Cardiac muscle cell (in vitro differentiated cells and primary cell): ENCODE data around the gene RGMA. TPM values are rescaled to one million over a fixed set of nuclear protein-coding genes. Genes with fewer than 3 reads are reported as not detected.

Experiments used
- DNase-seq, 2 donors: peaks; one replicate each; pipeline versions ENCODE4 v3.0.0 to v3.0.0-alpha.2; 2010 to 2017; ENCODE audit warnings: low read depth in 1 of 2, low spot score in 1 of 2
- H3K27ac ChIP-seq: fragments of 200-600 bp; sonication (generic); 2 replicates; pipeline ENCODE4 v1.5.1; 2016
- H3K27me3 ChIP-seq: fragments of 200-600 bp; sonication (generic); 2 replicates; pipeline ENCODE4 v1.6.0; 2016; ENCODE audit warnings: control low read depth
- H3K36me3 ChIP-seq: fragments of 200-600 bp; sonication (generic); 2 replicates; pipeline ENCODE4 v1.5.1; 2016; ENCODE audit warnings: control low read depth
- H3K4me1 ChIP-seq: fragments of 200-600 bp; sonication (generic); 2 replicates; pipeline ENCODE4 v1.8.1; 2017; ENCODE audit warnings: low read depth, mild to moderate bottlenecking, mixed run types
- H3K4me3 ChIP-seq: fragments of 200-600 bp; sonication (generic); 2 replicates; pipeline ENCODE4 v1.5.1; 2016; ENCODE audit warnings: mild to moderate bottlenecking
- H3K9me3 ChIP-seq: fragments of 200-600 bp; sonication (generic); 2 replicates; pipeline ENCODE4 v1.5.1; 2017; ENCODE audit warnings: low read depth, mild to moderate bottlenecking, control low read depth
- polyA plus RNA-seq: library from polyadenylated mRNA; unstranded; fragments of >200 nt; fragmentation: Nextera tagmentation; extraction: Ambion mirVana; gene quantifications from 2 replicates; pipeline ENCODE4 v1.2.1, GENCODE V29; 2016
- total RNA-seq: library from RNA; depleted of rRNA; stranded (reverse); fragments of >200 nt; gene quantifications from 2 replicates; pipeline ENCODE4 v1.2.3, GENCODE V29; 2016
- TF ChIP-seq, protein P1 (sequence below): IDR thresholded peaks from 2 replicates; pipeline ENCODE4 v1.5.1; 2012; ENCODE audit warnings: low read depth, mild to moderate bottlenecking, low read length

The RGMA gene
- total and polyA plus RNA-seq, 2 experiments from 2014 or later, result 1.0 to 4.8 TPM

DNA sequence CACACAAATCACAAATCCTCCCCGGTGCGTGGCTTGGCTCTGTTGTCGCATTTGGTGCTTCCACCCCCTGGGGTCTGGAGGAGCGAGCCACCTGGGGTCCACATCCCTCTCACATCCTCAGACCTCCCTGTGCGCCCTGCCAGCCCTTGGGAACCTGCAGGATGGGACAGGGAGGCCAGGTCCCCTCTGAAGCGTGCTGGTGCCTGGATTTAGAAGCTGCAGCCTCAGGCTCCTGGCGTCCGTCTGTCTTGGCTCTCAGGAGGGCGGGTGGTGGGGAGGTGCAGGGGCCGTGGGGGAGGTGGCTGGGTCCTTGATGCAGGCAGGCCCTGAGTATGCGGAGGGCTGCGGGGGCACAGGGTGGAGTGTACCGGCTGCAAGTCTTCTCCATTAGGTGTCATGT lies 38.4 kb downstream of the RGMA start:
- H3K4me1 ChIP-seq, result no peaks in the 10 kb centered on the region
- H3K27ac ChIP-seq, result no peak overlapping the region
- DNase-seq, result no peak
- H3K27me3 ChIP-seq, result no peaks in the 10 kb centered on the region
- no peaks in the 10 kb centered on the region for H3K9me3 ChIP-seq
- no peaks in the 10 kb centered on the region for H3K36me3 ChIP-seq
- TF ChIP-seq, protein P1, sequence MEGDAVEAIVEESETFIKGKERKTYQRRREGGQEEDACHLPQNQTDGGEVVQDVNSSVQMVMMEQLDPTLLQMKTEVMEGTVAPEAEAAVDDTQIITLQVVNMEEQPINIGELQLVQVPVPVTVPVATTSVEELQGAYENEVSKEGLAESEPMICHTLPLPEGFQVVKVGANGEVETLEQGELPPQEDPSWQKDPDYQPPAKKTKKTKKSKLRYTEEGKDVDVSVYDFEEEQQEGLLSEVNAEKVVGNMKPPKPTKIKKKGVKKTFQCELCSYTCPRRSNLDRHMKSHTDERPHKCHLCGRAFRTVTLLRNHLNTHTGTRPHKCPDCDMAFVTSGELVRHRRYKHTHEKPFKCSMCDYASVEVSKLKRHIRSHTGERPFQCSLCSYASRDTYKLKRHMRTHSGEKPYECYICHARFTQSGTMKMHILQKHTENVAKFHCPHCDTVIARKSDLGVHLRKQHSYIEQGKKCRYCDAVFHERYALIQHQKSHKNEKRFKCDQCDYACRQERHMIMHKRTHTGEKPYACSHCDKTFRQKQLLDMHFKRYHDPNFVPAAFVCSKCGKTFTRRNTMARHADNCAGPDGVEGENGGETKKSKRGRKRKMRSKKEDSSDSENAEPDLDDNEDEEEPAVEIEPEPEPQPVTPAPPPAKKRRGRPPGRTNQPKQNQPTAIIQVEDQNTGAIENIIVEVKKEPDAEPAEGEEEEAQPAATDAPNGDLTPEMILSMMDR, result no peak
- H3K4me3 ChIP-seq, result no peak overlapping the region

DNA sequence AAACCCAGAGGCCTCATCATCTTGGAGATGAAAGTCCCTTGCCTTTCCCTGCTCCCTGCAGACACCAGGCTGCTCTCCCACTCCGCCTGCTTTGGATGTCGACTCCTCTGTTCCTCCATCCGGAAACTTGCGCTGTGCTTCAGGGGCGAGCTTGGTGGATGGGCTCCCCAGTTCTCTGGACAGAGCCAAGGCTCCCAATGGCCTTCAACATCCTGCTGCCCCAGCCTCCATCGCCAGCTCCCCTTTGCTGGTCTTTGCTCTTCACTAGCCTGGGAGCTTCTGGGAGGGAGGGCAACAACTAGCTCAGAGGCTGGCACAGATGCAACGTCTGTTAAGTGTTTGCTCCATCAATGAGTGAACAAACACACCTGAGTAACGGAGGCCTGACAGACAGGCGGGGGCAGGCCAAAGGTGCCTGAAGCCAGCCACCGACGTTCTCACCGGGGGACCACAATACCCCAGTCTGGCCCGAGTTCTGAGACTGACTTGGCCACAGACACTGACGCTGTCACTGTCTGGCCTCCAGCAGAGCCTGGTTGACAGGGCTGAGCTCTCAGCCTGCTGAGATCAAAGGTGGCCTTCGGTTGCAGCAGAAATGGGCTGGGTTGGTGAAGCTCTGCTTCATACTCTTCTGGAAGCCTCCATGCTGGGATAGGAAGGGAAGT lies 39.0 kb downstream of the RGMA start:
- Histone ChIP-seq H3K4me3 (no peak overlapping the region), H3K4me1 (no peaks in the 10 kb centered on the region), H3K9me3 (no peaks in the 10 kb centered on the region), H3K27ac (no peak overlapping the region), H3K27me3 (no peaks in the 10 kb centered on the region), H3K36me3 (no peaks in the 10 kb centered on the region)
- TF ChIP-seq, protein P1, result no peak
- no peak for DNase-seq

DNA sequence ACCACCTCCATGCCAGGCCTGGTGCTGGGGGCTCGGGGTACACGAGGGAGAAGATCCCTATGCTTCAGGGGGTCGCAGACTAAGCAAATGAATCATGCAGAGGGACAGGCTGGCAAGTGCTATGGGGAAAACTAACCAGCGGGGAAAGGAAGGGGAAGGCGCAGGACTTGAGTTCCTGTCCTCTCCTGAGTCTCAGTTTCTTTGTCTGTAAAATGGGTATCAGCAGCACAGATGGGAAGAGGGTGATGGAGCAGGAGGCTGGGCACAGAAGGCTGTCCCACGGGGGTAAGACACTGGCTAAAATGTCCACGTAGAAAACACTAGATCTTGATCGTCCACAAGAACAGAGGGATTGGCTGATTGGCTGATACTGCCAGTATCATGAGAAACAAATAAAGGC lies 39.8 kb downstream of the RGMA start:
- no peak for DNase-seq
- no peaks in the 10 kb centered on the region for H3K36me3 ChIP-seq
- no peaks in the 10 kb centered on the region for H3K9me3 ChIP-seq
- H3K4me1 ChIP-seq, result no peaks in the 10 kb centered on the region
- H3K4me3 ChIP-seq, result no peak overlapping the region
- TF ChIP-seq, protein P1, result no peak
- H3K27ac ChIP-seq, result no peak overlapping the region
- H3K27me3 ChIP-seq, result no peaks in the 10 kb centered on the region

DNA sequence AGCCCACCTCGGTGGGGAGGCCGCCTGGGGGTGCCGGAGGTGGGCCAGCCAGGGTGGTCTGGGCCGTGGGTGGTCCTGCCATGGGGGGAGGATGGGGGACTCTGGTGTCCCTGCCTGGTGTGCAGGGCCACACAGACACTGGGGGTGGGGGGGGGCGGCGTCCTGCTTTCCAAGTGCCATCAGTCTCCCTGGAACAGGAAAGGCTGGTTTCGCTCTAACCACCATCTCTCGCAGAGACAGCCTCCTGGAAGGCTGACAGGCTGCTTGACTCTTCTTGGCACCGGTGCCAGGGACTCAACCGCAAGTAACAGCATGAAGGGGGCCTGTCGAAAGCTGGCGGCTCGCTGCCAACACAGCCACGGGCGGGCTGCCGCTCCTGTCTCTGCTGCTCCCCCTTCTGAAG lies 40.3 kb downstream of the RGMA start:
- H3K27me3 ChIP-seq, result no peaks in the 10 kb centered on the region
- DNase-seq, result peak in 1 of 2 donors; percentile 58
- no peak overlapping the region for H3K4me3 ChIP-seq
- no peaks in the 10 kb centered on the region for H3K9me3 ChIP-seq
- TF ChIP-seq, protein P1, result no peak
- no peaks in the 10 kb centered on the region for H3K36me3 ChIP-seq
- no peak overlapping the region for H3K27ac ChIP-seq
- no peaks in the 10 kb centered on the region for H3K4me1 ChIP-seq

DNA sequence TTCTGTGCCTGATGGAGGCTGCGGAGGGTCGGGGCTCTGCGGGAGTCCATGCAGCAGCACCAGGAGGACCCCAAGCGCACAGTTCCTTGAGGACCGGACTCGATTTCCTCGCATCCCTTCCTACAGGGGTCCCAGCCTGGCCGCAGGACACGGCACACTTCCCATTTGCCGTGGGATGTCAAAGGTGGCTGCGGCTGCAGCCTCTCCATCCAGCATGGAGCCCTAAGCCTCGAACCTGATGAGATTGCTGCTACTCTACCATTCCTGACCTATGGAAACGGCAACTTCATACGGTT lies 40.6 kb downstream of the RGMA start:
- DNase-seq, result no peak
- Histone ChIP-seq H3K4me1 (no peaks in the 10 kb centered on the region), H3K4me3 (no peak overlapping the region), H3K27me3 (no peaks in the 10 kb centered on the region), H3K9me3 (no peaks in the 10 kb centered on the region), H3K27ac (no peak overlapping the region), H3K36me3 (no peaks in the 10 kb centered on the region)
- TF ChIP-seq, protein P1, result no peak
